ENCODE measurements around the gene ZNF74.
"Not testable (repeated sequence)": the region's sequence is repeated elsewhere in the genome, so short reads cannot be mapped to it uniquely, and the experiment has no call there.

Gene ZNF74

GRCh38 chr22:20393705-20394476 is at the start of gene ZNF74:
Gene ZNF74 (plus strand): TSS chr22:20394151. CDS start chr22:20394629, 478 bp downstream.
- DNase-seq, result peak; percentile 93

GRCh38 chr22:20346553-20346952 is 47.4 kb upstream of the ZNF74 start:
- not testable (repeated sequence) for DNase-seq

DNA sequence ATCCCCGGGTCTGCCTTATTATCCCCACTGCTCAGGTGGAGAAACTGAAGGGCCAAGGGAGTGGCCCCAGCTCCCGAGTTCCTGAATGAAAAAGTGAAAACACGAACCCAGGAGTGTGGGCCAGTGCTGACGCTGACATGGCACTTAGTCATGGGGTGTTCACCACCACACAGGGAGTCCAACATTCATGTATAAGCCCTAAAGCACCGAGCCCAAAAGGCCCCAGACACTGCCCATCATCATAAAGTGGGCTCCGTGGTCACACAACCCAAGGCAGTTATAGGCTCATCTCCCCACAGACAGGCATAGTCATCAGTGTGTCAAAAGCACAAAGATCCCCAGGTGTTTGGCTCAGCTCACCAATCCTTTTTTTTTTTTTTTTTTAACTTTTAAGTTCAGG is 41.4 kb upstream of the ZNF74 start:
- DNase-seq, result not testable (repeated sequence)

DNA sequence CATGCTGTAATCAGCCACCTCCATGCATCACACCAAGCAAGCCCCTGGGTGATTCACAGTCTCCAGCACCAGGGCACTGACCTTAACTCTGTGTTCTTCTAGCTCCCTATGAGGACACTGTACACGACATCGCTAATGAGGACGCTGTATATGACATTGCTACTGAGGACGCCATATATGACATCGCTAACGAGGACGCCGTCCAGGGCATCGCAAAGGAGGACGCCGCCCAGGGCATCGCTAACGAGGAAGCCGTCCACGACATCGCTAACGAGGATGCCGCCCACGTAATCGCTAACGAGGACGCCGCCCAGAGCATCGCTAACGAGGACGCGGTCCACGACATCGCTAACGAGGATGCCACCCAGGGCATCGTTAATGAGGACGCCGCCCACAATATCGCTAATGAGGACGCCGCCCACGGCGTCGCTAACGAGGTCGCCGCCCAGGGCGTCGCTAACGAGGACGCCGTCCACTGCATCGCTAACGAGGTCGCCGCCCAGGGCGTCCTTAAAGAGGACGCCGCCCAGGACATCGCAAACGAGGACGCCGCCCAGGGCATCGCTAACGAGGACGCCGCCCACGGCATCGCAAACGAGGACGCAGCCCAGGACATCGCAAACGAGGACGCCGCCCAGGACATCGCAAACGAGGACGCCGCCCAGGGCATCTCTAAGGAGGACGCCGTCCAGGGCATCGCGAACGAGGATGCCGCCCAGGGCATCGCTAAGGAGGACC is 39.5 kb upstream of the ZNF74 start:
- DNase-seq, result no peak

GRCh38 chr22:20355939-20356636 is 37.9 kb upstream of the ZNF74 start:
- not testable (repeated sequence) for DNase-seq

- not testable (repeated sequence) for DNase-seq
Measured at GRCh38 chr22:20356906-20357305, 37.0 kb upstream of the ZNF74 start.

DNA sequence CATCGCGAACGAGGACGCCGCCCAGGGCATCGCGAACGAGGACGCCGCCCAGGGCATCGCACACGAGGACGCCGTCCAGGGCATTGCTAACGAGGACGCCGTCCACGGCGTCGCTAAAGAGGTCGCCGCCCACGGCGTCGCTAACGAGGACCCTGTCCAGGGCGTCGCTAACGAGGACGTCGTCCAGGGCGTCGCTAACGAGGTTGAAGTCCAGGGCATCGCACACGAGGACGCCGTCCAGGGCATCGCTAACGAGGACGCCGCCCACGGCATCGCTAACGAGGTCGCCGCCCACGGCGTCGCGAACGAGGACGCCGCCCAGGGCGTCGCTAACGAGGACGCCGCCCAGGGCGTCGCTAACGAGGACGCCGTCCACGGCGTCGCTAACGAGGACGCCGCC is 36.0 kb upstream of the ZNF74 start:
- DNase-seq, result not testable (repeated sequence)

GRCh38 chr22:20358503-20359239 is 35.3 kb upstream of the ZNF74 start:
- not testable (repeated sequence) for DNase-seq

GRCh38 chr22:20360261-20360660 is 33.7 kb upstream of the ZNF74 start:
- not testable (repeated sequence) for DNase-seq

DNA sequence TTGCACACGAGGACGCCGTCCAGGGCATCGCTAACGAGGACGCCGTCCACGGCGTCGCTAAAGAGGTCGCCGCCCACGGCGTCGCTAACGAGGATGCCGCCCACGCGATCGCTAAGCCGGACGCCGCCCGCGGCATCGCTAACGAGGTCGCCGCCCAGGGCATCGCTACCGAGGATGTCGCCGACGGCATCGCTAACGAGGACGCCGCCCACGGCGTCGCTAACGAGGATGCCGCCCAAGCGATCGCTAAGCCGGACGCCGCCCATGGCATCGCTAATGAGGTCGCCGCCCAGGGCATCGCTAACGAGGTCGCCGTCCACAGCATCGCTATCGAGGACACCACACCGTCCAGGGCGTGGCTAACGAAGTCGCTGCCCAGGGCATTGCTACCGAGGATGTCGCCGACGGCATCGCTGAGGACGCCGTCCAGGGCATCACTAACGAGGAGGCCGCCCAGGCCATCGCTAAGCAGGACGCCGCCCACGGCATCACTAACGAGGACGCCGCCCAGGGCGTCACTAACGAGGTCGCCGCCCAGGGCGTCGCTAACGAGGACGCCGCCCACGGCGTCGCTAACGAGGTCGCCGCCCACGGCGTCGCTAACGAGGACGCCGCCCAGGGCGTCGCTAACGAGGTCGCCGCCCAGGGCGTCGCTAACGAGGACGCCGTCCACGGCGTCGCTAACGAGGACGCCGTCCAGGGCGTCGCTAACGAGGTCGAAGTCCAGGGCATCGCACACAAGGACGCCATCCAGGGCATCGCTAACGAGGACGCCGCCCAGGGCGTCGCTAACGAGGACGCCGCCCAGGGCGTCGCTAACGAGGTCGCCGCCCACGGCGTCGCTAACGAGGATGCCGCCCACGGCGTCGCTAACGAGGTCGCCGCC is 32.8 kb upstream of the ZNF74 start:
- not testable (repeated sequence) for DNase-seq

DNA sequence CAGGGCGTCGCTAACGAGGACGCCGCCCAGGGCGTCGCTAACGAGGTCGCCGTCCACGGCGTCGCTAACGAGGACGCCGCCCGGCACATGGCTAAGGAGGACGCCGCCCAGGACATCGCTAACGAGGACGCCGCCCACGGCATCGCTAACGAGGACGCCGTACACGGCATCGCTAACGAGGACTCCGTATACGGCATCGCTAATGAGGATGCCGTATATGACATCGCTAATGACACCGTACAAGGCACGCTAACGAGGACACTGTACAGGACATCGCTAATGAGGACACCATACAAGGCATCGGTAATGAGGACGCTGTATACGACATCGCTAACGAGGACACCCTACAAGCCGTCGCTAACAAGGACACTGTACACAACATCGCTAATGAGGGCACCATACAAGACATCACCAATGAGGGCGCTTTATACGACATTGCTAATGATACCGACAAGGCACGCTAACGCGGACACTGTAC is 32.2 kb upstream of the ZNF74 start:
- not testable (repeated sequence) for DNase-seq

GRCh38 chr22:20362403-20362802 is 31.5 kb upstream of the ZNF74 start:
- DNase-seq, result not testable (repeated sequence)

- not testable (repeated sequence) for DNase-seq
Measured at GRCh38 chr22:20364335-20365260, 29.4 kb upstream of the ZNF74 start.

- DNase-seq, result not testable (repeated sequence)
Measured at GRCh38 chr22:20366841-20367240, 27.1 kb upstream of the ZNF74 start.

DNA sequence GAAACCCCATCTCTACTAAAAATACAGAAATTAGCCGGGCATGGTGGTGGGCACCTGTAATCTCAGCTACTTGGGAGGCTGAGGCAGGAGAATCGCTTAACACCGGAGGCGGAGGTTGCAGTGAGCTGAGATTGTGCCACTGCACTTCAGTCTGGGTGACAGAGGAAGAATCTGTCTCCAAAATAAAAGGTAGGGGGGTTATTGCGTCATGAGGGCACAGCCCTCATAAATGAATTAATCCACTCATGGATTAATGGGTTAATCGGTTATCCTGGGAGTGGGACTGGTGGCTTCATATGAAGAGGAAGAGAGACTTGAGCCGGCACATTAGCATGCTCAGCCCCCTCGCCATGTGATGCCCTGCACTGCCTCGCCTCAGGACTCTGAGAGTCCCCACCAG is 25.1 kb upstream of the ZNF74 start:
- DNase-seq, result not testable (repeated sequence)

DNA sequence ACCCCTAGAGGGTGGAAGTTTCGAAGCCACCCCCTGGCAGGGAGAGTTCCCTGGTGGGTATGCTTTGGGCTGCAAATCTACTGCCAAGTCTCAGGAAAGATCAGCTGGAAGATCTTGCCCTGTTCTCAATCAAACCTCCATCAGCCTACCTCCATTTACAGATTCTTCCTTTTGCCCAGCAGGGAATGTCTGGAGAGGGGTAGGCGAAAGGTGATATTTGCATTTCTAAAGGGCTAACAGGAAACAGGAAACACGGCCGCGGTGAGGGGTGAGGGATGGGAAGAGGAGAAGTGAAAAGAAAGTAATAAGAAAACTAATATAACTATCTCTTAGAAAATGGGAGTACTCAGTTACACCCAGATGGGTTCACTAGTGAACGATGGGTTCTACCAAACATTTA is 22.3 kb upstream of the ZNF74 start:
- DNase-seq, result not testable (repeated sequence)

DNA sequence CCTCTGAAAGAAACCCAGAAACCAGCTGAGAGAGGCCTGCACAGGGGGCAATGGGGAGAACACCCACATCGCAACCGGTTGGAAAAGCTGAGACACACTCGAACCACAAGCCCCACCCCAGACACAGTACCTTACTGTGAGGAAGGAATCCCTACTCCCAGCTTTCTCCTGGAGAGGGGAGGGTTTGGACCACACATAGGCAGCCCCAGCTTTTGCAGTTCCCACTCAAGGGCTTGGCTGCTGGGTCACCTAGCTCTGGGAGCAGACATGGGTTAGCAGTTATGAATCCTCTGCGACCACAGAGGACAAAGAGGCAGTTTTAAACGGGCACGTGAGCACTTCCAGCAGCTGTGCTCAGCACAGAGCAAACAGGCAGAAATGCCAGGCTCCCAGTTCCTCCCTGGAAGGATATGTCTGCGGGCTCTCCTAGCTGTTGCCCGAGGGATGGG is 21.5 kb upstream of the ZNF74 start:
- not testable (repeated sequence) for DNase-seq

GRCh38 chr22:20373195-20373706 is 20.7 kb upstream of the ZNF74 start:
- not testable (repeated sequence) for DNase-seq

GRCh38 chr22:20374130-20374529 is 19.8 kb upstream of the ZNF74 start:
- not testable (repeated sequence) for DNase-seq

- DNase-seq, result not testable (repeated sequence)
Measured at GRCh38 chr22:20376281-20376680, 17.7 kb upstream of the ZNF74 start.
